HG03280 (cell line): ENCODE results near the gene SUCNR1.

Experiments
- ATAC-seq: cut with Tn5 transposase; IDR thresholded peaks from one replicate; pipeline ENCODE4 v1.9.1; 2021; ENCODE audit warnings: mild to moderate bottlenecking, moderate library complexity; ENCODE audit not compliant: unreplicated experiment

The SUCNR1 gene

DNA sequence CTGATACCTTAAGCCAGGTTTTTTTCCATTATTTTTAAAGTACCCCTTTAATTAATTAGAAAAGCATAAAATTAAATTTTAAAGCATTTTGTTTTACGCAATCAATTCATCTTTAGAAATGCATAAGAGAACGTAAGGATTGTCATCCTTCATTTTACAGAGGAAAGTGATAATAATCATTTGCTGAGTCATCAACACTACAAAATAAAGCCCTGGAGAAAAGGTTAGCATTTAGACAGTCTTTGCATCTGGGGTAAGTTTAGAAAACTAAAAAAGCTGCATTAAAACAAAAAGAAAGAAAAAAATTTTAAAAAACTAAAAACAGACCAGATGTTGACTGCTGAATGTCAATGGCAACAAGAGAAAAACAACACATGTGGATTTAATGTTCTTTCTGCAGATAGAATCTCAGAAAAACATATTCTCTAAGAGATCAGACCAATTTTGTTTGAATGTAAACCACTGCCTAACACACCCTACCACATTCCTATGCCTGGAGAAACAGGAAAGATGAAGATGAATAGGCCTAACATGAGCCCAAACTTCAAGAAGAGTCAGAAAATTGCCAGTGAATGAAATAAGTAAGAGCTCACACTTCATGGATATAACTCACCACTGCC is 59.9 kb downstream of the SUCNR1 start:
- ATAC-seq, result no peak
